Activated naive CD4-positive, alpha-beta T cell treated with anti-CD3 and anti-CD28 coated beads, Interleukin-2, amount 50 U/mL, for 24 hours (primary cell): ENCODE results near the gene MRPL54.
"Not testable (repeated sequence)": the region's sequence is repeated elsewhere in the genome, so short reads cannot be mapped to it uniquely, and the experiment has no call there.

Source experiments
- H3K27ac Mint-ChIP-seq: one replicate; pipeline ENCODE4 v1.8.0; 2021; ENCODE audit warnings: mild to moderate bottlenecking, mixed read lengths
- H3K27me3 Mint-ChIP-seq: one replicate; pipeline ENCODE4 v1.8.0; 2021; ENCODE audit warnings: mixed read lengths
- H3K36me3 Mint-ChIP-seq: one replicate; pipeline ENCODE4 v1.8.0; 2021; ENCODE audit warnings: mixed read lengths
- H3K4me1 Mint-ChIP-seq: one replicate; pipeline ENCODE4 v1.8.0; 2021; ENCODE audit warnings: mixed read lengths
- H3K4me3 Mint-ChIP-seq: one replicate; pipeline ENCODE4 v1.8.0; 2021; ENCODE audit warnings: mild to moderate bottlenecking, mixed read lengths
- H3K9me3 Mint-ChIP-seq: one replicate; pipeline ENCODE4 v1.8.0; 2021; ENCODE audit warnings: mixed read lengths

MRPL54 gene

DNA sequence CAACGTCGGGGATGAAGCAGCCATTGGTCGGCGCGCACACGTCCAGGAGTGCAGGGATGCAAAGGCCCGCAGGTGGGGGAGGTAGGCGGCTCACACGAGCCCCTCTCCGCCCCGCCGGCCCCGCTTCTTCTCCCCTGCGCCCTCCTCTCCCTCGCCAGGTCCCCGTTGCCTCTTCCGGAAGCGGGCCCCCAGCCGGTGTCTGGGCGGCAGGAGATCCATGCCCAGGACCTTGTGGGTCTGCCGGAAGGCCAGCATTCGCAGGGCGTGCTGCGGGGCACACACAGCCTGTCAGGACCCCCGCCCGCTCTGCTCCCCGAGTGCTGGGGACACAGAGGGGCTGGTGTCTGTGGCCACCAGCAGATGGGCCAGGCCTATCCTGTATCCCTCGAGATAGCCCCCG, 43.4 kb downstream of the MRPL54 start:
- H3K27me3 Mint-ChIP-seq = no peaks in the 10 kb centered on the region
- no peaks in the 10 kb centered on the region for H3K36me3 Mint-ChIP-seq
- peaks cover 18% of the 10 kb centered on the region for H3K4me1 Mint-ChIP-seq

DNA sequence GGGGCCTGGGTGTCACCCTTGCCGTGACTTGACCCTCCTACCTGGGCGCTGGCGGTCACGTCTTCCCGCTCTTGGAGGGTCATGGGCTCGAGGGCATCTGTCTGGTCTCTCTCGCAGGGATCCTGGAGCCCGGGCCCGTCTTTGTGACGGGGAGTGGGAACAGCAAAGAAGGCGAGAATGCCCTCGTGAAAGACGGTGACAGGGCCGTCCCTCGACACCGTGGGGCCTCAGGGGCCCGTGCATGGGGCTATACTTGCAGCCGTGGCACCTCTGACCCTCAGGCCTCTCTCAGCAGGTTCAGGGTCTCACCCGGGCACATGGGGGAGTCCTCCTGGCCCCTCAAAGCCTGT, 44.6 kb downstream of the MRPL54 start:
- no peak overlapping the region for H3K4me3 Mint-ChIP-seq
- H3K27ac Mint-ChIP-seq = no peak overlapping the region
- no peaks in the 10 kb centered on the region for H3K36me3 Mint-ChIP-seq
- H3K9me3 Mint-ChIP-seq = no peaks in the 10 kb centered on the region
- no peaks in the 10 kb centered on the region for H3K27me3 Mint-ChIP-seq
- peaks cover 11% of the 10 kb centered on the region for H3K4me1 Mint-ChIP-seq

More for the DNA sequence above, 43.4 kb downstream of the MRPL54 start:
- no peak overlapping the region for H3K27ac Mint-ChIP-seq
- H3K9me3 Mint-ChIP-seq = no peaks in the 10 kb centered on the region
- H3K4me3 Mint-ChIP-seq = no peak overlapping the region

DNA sequence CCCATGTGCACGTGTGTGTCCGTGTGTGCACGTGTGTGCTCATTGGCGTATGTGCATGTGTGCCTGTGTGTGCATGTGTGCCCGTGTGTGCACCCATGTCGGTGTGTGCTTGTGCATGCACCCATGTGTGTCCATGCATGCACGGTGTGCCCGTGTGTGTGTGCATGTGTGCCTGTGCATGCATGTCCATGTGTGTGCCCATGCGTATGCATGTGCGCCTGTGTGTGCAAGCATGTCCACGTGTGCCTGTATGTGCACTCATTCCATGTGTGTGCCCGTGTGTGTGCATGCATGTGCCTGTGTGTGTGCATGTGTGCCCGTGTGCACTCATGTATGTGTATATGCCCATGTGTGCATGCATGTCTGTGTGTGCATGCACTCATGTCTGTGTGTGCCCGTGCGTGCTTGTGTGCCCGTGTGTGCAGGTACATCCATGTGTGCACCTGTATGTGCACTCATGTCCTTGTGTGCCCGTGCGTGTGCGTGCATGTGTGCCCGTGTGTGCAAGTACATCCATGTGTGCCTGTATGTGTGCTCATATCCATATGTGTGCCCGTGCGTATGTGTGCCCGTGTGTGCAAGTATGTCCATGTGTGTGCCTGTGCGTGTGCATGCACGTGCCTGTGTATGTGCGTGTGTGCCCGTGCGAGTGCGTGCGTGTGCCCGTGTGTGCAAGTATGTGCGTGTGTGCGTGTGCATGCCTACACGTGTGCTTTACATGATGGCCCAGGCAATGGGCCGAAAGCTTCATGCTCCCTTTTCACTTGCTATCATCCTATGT, 45.3 kb downstream of the MRPL54 start:
- Mint-ChIP-seq H3K27me3 (no peaks in the 10 kb centered on the region), H3K4me1 (peaks cover 17% of the 10 kb centered on the region), H3K27ac (peak overlapping the region; percentile 86), H3K9me3 (no peaks in the 10 kb centered on the region), H3K4me3 (no peak overlapping the region), H3K36me3 (peaks cover 2% of the 10 kb centered on the region)

DNA sequence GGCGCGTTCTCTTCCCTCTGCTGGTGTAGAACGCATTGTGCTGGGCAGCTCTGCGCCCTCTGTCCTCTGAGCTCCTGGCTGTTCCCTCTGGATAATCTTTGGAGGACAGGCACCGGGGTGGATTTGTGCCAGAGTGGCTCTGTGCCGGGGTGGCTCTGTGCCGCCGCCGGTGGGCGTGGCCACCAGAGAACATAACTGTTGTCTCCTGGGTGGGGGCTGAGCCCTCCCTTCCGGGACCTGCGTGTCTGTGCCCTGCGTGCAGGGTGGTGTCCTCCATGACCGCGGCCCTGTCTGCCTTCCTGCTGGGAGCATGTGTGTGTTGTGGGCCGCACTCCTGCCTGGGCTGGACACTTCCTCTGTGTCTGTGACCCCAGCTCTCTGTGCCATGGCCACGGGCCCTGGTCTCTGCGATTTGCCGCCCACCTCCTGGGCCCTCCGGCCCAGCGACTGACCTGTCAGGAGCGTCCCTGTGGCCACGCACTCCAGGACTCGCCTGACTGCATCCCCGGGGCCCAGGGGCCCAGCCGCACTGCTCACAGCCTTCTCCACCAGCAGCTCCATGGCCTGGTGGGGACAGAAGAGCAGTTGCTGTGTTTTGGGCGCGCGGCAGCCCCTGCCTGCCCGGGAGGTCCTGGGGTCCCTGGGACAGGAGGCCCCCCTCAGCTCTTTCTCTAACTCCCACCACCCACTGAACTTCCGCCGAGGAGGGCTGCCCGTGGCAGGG, 46.1 kb downstream of the MRPL54 start:
- Mint-ChIP-seq H3K9me3 (no peaks in the 10 kb centered on the region), H3K36me3 (peaks cover 2% of the 10 kb centered on the region), H3K27me3 (no peaks in the 10 kb centered on the region), H3K4me1 (peaks cover 24% of the 10 kb centered on the region), H3K4me3 (no peak overlapping the region), H3K27ac (peak overlapping the region; percentile 55)

GRCh38 chr19:3809881-3810707, 47.6 kb downstream of the MRPL54 start:
- Mint-ChIP-seq H3K4me3 (no peak overlapping the region), H3K27me3 (no peaks in the 10 kb centered on the region), H3K36me3 (peaks cover 2% of the 10 kb centered on the region), H3K27ac (no peak overlapping the region), H3K4me1 (peaks cover 33% of the 10 kb centered on the region), H3K9me3 (no peaks in the 10 kb centered on the region)

GRCh38 chr19:3810708-3811355, 48.4 kb downstream of the MRPL54 start:
- H3K27ac Mint-ChIP-seq = no peak overlapping the region
- no peak overlapping the region for H3K4me3 Mint-ChIP-seq
- no peaks in the 10 kb centered on the region for H3K9me3 Mint-ChIP-seq
- H3K4me1 Mint-ChIP-seq = peaks cover 35% of the 10 kb centered on the region
- H3K36me3 Mint-ChIP-seq = peaks cover 2% of the 10 kb centered on the region
- H3K27me3 Mint-ChIP-seq = no peaks in the 10 kb centered on the region

GRCh38 chr19:3813473-3814392, 51.3 kb downstream of the MRPL54 start:
- H3K27ac Mint-ChIP-seq = peak overlapping the region; percentile 82
- H3K4me1 Mint-ChIP-seq = peaks cover 46% of the 10 kb centered on the region
- no peaks in the 10 kb centered on the region for H3K27me3 Mint-ChIP-seq
- peaks cover 2% of the 10 kb centered on the region for H3K36me3 Mint-ChIP-seq
- H3K9me3 Mint-ChIP-seq = no peaks in the 10 kb centered on the region
- peak overlapping the region; percentile 30 for H3K4me3 Mint-ChIP-seq

DNA sequence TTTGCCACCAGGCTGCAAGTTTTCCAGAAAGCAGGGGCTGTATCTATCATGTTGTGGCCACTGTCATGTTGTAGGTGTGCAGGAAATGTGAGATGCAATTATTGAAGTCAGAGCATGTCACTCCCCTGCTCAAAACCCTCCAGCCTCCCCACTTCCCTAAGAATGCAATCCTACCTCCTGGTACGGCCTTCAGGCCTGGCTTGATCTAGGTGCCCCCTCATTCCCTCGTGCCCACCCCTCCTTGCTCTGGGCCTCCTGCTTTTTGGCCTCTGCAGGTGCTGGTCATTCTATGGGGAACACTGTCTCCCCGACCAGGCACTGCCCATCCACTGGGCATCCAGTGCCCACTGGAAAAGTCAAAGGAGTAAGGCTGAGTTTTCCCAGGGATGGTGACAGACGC, 52.2 kb downstream of the MRPL54 start:
- Mint-ChIP-seq H3K27ac (peak overlapping the region; percentile 82), H3K4me3 (peak overlapping the region; percentile 30), H3K4me1 (peaks cover 49% of the 10 kb centered on the region), H3K36me3 (peaks cover 2% of the 10 kb centered on the region), H3K27me3 (no peaks in the 10 kb centered on the region), H3K9me3 (no peaks in the 10 kb centered on the region)

- peaks cover 49% of the 10 kb centered on the region for H3K4me1 Mint-ChIP-seq
- H3K27ac Mint-ChIP-seq = not testable (repeated sequence)
These were observed 53.7 kb downstream of the MRPL54 start for GRCh38 chr19:3816148-3816547.

DNA sequence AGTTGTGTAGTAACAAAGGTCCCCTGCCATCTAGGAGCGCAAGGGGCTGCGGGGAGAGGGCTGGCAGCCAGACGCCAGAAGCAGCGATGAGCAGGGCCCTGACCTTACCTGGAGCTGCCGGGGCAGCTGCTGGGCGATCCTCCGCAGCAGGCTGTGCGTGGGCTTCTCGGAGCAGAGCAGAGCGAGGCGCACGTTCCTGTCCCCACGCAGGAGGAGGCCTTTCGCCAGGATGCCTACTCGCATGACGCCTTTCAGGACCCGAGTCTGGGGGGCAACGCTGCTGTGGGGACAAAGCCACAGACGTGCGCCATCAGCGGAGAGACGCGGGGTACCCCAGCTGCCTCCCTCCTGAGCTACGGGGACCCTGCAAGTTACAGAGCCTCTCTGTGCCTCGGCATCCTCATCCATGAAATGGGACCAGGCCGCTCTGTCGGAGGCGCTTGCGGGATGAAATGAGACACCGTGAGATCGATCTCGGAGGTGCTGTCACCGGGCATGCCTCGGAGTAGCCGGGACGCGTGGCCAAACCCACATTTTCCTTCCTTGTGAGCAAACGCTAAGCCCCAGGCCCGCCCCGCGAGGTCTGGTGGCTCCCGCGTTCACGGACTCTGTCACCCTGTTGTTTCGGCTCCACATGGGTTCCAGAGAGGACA, 54.2 kb downstream of the MRPL54 start:
- peaks cover 51% of the 10 kb centered on the region for H3K4me1 Mint-ChIP-seq
- no peaks in the 10 kb centered on the region for H3K27me3 Mint-ChIP-seq
- no peak overlapping the region for H3K27ac Mint-ChIP-seq
- H3K9me3 Mint-ChIP-seq = no peaks in the 10 kb centered on the region
- H3K4me3 Mint-ChIP-seq = no peak overlapping the region
- H3K36me3 Mint-ChIP-seq = peaks cover 2% of the 10 kb centered on the region

More at GRCh38 chr19:3816148-3816547, 53.7 kb downstream of the MRPL54 start:
- H3K9me3 Mint-ChIP-seq, H3K4me3 Mint-ChIP-seq, H3K27me3 Mint-ChIP-seq, H3K36me3 Mint-ChIP-seq: not testable (repeated sequence)
